RCC 7860 (cell line): ENCODE data around the gene GID4.
"Not testable (repeated sequence)": the region's sequence is repeated elsewhere in the genome, so short reads cannot be mapped to it uniquely, and the experiment has no call there.

Source experiments
- DNase-seq: peaks from one replicate; pipeline ENCODE4 v3.0.0-alpha.2; 2015; ENCODE audit warnings: low spot score
- FAIRE-seq: peaks from 2 replicates; lab custom pipeline; 2012; peaks lifted over from hg19 to GRCh38; lab: Jason Lieb, UNC

GID4 gene

DNA sequence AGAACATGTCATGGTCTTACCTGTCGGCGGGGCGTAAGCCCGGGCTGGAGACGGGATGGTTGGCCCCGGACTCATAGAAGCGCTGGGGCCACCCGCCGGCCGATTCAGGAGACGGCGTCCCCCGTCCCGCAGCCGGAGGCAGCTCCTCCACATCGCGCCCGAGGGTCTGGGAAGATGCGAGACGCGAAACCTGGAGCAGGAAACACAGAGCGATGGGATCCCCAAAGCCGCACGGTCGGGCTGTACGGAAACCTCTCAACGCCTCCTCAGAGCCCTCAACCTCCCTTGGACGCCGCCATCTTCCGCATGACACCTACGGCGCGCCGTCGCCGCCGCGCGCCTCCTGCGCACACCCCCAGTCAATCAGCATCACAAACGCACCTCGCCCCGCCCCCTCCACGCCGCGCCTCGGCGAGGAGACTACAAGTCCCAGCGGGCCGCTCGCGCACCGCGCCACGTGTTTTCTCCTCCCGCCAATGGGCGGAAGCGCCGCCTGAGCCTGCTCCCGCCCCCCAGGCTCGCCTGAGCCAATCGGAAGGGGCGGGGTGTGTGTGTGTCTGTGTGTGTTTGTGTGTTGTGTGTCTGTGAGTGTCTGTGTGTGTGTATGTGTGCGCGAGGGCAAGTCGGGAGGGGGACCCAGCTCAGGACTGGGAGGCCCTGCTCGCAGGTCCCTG, at the start of gene GID4, which contains the start of gene ATPAF2:
Gene GID4 (plus strand): TSS at position 548 of the 674 bp plus-strand sequence. CDS start 57 bp downstream, at position 605.
Gene ATPAF2 (minus strand): TSS at position 308 of the 674 bp plus-strand sequence. CDS start 155 bp downstream, at position 153.
- FAIRE-seq: peak; percentile 39
- peak; percentile 92 for DNase-seq

DNA sequence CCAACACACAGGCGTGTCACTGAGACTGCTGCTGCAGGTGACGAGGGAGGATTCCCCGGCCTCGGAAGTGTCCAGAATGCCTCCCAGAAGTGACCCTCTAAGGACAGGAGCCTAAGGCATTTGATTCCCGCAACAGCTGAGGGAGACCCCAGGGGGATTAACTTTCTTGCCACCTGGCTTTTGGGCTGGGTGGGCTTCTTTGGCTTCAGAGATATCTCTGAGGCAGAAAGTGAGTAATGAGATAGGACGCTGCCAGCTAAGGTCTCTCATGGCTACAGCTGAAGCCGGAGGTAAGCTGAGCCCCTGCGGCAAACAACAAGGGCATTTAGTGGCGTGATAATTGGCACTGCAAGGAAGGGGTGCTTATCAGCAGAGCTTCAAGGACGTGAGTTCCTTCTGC, 49.6 kb upstream of the GID4 start:
- no peak for FAIRE-seq
- no peak for DNase-seq

DNA sequence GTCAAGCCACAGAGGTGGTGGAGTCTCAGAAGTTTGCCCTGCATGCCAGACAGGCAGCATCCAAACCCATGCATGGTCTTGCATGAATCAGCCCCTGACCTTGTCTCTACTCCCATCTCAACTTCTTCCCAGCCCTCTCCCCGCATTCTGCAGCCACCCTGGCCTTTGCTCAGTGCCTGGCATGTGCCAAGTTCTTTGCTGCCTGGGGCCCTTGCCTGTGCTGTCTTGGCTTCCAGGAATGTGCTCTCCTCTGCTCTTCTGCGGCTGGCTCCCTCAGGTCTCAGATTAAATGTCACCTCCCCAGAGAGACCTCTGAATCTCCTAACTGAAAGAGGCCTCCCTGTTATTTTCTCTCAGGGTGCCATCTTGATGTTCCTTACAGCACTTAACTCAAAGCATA, 48.9 kb upstream of the GID4 start:
- DNase-seq (no peak), FAIRE-seq (no peak)

DNA sequence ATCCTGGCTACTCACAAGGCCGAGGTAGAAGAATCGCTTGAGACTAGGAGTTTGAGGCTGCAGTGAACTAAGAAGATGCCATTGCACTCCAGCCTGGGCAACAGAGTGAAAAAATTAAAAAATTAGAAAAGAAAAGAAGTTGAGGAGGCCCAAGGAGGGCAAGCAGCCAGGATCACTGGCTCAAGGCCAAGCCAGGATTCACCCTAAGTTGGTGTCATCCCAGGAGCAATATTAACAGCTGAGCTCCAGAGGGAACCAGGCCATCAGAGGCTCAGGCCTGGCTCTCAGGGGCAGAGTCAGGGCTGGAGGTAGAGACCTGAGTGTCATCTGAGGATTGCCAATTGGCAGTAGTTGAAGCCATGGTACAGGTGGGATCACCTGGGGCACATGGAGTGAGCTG, 45.8 kb upstream of the GID4 start:
- no peak for DNase-seq
- no peak for FAIRE-seq

DNA sequence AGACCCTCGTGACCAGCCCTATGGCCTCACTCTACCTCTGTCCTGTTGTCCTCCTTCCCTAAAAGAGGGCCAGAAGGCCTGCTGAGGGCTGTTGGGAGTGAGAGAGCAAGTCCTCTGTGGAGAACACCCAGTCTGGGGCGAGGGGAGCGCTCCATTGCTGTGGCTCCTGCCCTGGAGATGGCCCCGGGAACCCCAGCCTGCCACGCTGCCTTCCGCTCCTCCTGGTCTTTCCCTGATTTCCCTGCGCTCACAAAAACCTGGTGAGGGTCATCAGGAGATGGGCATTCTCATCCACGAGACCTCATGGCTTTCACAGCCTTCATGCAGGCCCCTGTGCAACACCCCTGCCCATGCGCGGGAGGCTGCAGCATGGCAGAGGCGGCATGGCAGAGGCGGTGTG, 45.4 kb upstream of the GID4 start:
- no peak for DNase-seq
- no peak for FAIRE-seq

DNA sequence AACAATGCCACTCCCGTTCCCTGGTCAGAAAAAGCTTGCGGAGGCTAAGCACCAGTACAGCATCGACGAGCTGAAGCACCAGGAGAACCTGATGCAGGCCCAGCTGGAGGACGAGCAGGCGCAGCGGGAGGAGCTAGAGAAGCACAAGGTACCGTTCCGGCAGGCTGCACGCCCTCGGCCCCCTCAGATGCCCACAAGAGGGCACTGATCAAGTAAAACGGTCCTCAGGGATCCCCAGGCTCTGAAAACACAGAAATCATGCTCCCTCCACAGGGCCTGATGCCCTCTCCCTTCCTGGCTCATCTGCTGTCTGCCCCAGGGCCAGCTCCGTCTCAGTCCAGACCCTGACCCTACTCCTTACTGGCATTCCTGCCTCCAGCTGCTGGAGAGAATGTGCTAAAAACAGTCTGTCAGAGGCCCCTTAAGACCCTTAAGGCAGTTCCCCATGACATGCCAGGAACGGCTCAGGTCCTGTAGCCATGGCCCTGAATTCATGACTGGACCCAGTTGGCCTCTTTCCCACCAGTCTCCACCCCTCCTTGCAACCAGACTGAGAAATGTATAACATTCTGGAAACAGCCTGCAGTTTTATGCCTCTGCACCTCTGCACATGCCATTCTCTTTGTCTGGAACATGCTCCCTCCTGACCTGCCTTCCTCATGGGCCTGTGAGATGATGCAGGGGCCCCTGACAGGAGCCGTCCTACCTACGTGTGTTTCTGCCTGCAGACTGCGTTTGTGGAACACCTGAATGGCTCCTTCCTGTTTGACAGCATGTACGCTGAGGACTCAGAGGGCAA, 44.7 kb upstream of the GID4 start:
- DNase-seq: no peak
- FAIRE-seq: no peak

DNA sequence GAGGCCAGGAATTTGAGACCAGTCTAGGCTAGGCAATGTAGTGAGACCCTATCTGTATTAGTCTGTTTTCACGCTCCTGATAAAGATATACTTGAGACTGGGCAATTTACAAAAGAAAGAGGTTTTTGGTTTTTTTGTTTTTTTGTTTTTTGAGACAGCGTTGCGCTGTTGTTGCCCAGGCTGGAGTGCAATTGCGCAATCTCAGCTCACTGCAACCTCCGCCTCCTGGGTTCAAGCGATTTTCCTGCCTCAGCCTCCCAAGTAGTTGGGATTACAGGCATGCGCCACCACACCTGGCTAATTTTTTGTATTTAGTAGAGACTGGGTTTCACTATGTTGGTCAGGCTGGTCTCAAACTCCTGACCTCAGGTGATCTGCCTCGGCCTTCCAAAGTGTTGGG, 43.3 kb upstream of the GID4 start:
- not testable (repeated sequence) for FAIRE-seq

DNA sequence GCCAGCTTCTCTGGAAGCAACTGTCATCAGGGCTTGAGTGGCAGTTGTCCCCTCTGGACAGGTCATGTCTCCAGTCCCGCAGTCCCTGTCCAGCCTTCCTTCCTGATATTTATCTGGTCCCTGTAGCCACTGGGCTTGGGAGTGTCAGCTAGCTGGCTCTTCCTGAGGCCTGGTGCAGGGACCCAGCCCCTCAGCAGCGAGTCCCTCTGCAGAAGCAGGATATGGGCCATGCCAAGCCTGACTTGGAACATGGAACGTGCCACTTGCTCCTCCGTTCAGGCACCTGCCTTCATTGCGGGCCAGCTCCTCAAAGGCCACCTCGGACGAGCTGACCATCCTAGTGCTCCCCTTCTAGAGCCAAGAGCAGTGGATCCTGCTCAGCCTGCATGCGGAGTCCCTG, 40.3 kb upstream of the GID4 start:
- no peak for FAIRE-seq
- no peak for DNase-seq

More for the DNA sequence above, 43.3 kb upstream of the GID4 start:
- not testable (repeated sequence) for DNase-seq

DNA sequence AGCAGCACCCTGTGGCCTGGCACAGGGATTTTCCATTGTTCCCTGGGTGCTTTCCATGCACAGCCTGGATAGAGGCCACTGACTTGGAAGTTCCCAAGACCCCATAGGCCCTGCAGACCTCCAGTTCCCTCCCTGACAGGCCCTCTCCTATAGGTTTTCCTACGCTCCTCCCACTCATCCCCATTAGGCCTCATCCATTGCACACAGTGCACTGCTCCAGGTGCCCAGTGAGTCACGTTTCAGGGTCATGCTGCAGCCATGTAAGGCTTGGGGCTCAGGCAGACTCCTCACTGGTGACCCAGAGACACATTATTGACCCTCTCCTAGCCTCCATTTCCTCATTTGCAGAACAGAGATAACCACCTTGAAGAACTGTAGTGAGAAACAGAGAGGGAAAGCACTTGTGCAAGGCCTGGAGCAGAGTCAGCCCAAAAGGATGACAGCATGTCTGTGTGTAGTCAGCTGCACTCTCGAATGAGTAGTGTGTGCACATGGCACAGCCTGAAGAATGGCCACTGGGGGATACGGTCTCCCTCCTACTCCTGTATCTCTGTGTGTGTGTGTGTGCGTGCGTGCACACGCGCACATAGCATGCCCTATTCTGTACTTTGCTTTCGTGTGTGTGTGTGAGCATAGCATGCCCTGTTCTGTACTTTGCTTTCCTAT, 39.7 kb upstream of the GID4 start:
- FAIRE-seq (no peak), DNase-seq (no peak)

DNA sequence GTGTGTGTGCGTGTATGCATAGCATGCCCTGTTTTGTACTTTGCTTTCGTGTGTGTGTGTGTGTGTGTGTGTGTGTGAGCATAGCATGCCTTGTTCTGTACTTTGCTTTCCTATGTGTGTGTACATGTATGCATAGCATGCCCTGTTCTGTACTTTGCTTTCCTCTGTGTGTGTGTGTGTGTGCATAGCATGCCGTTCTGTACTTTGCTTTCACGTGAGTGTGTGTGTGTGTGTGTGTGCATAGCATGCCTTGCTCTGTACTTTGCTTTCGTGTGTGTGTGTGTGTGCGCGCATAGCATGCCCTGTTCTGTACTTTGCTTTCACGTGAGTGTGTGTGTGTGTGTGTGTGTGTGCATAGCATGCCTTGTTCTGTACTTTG, 39.2 kb upstream of the GID4 start:
- FAIRE-seq (no peak), DNase-seq (no peak)

DNA sequence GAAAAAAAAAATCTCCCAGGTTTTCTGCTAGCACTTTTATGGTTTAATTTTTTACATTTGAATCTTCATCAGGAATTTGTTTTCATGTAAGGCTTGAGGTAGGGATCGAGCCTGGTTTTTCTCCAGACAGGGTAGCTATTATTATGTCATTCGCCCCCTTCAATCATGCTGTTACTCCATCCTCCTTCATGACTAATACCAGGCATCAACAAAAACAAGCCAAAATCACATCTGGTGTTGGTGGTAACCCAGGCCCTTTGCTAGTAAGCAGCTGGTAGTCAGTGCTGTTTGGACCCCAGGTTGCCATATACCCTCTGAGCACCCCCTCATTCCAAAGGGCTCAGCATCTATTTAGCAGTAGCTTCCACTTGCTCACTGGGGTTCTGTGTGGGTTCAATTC, 37.0 kb upstream of the GID4 start:
- DNase-seq (no peak), FAIRE-seq (no peak)

DNA sequence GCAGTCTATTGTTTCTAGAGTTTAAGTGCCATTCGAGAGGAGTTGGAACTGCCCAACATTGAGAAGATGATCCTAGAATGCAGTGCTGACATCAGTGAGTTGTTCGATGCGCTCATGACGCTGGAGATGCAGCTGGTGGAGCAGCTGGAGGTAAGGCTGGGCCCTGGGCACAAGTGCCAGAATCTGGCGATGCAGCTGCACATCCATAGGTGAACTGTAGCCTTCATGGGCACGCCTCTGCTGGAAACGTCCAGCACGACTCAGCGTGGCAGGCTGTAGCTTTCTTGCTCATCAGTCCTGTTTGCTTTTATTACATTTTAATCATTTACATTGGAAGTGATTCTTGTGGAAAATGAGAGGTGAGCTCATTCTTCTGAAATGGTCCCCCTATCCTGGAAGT, 34.9 kb upstream of the GID4 start:
- DNase-seq: no peak
- FAIRE-seq: no peak

DNA sequence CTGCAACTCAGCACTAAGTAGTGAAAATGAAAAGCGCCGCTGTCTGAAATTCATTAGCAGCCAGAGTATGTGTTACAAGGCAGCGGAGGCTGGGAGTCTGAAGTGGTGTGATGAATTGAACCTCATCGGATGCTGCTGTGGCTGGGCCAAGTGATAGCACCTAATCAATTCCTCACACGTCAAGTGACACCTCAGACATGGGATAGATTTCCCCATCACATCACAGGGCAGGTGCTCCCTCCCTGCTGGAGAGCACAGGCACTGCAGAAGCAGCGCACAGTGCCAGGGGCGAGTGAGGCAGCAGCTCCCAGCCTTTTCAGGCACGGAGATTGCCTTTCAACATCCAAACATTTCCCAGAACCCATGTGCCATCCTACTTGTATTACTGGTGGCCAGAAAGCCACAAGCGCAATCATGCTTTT, 34.3 kb upstream of the GID4 start:
- DNase-seq (no peak), FAIRE-seq (no peak)

DNA sequence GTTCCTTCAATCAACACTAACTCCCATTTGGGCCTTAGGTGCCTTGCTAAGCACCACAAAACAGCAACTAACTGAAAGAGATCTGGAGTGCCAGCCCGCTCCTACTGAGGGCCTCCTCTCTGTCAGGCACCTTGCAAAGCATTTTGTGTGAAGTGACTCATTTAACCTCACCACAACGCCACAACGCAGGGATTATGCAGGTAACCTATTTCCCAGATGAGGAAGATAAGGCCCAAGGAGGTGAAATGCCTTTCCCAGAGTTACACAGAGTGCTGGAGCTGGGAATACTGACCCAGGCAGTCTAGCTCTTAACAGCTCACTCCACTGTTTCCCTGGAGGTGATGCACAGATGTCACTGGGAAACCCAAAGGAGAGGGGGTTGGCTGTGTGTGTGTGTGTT, 33.7 kb upstream of the GID4 start:
- DNase-seq (no peak), FAIRE-seq (no peak)

DNA sequence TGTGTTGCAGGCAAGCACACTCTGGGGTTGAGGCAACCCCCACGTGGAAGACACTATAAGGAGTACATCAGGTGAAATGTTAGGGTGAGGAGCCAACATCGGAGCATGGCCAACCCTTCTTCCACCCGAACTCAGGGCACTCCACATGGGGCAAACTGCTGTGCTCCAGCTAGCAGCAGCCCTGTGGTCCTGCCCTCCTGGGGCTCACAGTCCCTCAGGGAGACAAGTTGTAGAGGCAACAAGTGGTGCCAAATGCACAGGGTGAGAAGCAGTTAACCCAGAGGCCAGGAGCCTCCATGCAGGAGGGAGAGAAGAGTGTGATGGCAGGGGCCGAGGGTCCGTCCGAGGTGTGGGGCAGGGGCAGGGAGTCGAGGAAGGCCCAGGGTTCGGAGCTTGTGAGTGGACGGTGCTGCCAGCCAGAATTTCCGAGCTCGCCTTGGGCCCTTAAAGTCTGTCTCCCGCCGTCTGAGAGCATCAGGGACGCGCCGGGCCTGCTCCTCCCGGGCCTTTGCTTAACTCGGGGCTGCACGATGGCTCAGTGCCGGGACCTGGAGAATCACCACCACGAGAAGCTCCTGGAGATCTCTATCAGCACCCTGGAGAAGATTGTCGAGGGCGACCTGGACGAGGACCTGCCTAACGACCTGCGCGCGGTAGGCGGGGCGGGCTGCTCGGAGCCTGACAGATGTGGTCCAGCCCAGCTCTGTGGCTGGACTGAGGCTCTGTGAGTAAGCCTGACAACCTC, 32.5 kb upstream of the GID4 start:
- FAIRE-seq: no peak
- DNase-seq: no peak

DNA sequence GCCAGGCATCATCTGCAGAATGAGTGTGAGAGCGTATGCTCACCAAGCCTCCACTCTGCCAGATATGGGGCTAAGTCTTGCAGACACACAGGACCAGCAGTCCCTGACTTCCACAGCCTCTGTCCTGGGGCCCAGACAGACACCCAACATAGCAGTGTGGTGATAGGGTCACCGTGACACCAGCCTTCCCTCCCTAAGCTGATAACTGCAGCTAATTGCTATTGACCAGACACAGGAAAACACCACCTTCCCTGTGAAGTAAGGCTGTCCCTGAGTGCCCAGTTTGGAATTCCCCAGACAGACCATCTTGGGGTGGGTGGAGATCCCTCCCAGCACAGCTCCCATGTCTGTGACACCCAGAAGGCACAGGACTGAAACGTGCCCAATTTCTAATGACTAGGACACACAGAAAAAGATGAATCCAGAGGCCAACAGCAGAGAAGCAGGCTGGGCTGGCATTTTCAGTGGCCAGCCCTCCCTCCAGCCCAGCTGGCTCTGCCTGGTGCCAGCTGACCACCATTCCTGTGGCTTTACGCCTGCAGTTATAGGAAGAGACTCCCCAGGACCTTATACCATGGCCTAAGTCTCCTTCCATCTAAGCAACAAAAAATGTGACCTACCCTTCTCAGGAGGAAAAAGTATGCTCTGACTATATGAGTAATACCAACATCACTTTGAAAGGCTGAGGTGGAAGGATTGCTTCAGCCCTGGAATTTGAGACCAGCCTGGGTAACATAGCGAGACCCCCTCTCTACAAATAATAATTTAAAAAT, 30.5 kb upstream of the GID4 start:
- FAIRE-seq: no peak

DNA sequence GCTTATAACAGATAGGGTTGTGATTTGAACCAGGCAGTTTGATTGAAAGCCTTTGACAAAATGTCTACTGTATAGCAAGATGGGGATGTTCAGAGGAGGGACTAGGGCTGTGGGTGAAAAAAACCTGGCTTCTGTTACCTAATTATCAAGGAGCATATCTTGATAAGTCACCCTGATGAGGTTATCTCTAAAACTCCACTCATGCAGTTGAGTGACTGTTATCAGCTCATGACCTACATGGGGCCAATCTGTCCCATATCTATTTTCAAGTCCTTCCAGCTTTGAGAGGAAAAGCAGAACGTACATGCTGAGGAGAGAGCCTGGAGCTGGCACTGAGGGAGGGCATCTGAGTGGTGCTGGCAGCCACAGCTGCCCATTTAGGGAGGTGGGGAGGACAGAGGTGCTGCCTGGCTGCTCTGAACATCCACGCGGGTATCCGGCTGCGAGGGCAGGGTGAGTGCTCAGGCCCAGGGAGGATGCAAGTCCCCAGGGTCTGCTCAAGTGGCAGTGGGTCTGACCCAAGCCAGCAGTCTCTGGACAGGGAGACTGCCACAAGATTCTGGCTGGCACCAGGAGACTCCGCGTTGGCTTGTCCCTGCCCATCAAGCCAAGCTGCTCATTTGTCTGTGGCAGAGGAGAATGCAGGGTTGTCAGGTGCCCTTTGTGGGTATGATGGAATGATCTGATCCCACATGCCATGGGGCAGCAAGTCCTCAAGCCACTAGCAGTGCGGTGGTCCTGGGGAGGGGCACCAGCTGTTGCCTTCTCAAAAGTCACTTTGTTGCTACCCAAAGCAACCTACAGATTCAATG, 29.4 kb upstream of the GID4 start:
- no peak for DNase-seq
- FAIRE-seq: no peak

More for the DNA sequence above, 30.5 kb upstream of the GID4 start:
- DNase-seq: peak; percentile 59

DNA sequence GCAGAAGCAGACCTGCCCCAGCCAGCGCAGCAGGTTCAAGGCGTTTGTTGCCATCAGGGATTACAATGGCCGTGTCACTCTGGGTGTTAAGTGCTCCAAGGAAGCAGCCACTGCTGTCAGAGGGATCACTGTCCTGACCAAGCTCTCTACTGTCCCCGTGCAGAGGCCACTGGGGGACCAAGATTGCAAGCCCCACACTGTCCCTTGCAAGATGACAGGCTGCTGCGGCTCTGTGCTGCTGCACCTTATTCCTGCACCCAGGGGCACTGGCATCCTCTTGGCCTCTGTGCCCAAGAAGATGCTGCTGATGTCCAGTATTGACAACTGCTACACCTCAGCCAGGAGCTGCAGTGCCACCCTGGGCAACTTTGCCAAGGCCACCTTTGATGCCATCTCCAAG, 27.9 kb upstream of the GID4 start:
- DNase-seq (no peak), FAIRE-seq (no peak)

DNA sequence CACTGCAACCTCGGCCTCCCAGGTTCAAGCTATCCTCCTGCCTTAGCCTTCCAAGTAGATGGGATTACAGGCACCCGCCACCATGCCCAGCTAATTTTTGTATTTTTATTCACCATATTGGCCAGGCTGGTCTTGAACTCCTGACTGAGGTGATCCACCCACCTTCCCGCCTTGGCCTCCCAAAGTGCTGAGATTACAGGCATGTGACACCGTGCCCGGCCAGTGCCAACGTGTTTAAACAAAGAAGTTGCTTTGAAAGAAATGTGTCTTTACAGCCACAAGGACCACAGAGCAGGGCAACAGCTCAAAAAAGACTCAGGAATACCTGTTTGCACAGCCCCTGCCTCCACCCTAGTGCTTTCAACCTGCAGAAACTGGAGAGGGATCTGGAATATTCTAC, 25.2 kb upstream of the GID4 start:
- no peak for DNase-seq
- FAIRE-seq: no peak
